CD4-positive, alpha-beta memory T cell (primary cell): ENCODE results near the gene PREX1. TPM values are rescaled to one million over a fixed set of nuclear protein-coding genes. Genes with fewer than 3 reads are reported as not detected.
A peak's percentile ranks its signal among the peaks of the same experiment; 100 is the strongest.

Source experiments
- CTCF ChIA-PET: fragments of 350-600 bp; sonication (Branson Sonifier 250); formaldehyde crosslinking; loops from one replicate; lab custom pipeline; 2021; ENCODE audit warnings: inconsistent platforms; ENCODE audit not compliant: partially characterized antibody; lab: Charles Lee
- POLR2A ChIA-PET: fragments of 350-600 bp; sonication (Branson Sonifier 250); formaldehyde crosslinking; loops from one replicate; lab custom pipeline; 2021; ENCODE audit not compliant: partially characterized antibody; lab: Charles Lee
- DNase-seq, 5 donors: peaks; one replicate each; pipeline versions ENCODE4 v3.0.0 to v3.0.0-alpha.2; 2020 to 2022; ENCODE audit warnings: mixed read lengths in 1 of 5
- H3K27ac ChIP-seq: one replicate; pipeline ENCODE4 v1.7.0; 2013; ENCODE audit warnings: low read depth, low read length
- H3K27me3 ChIP-seq: 2 replicates; pipeline ENCODE4 v1.7.0; 2013; ENCODE audit warnings: mild to moderate bottlenecking, low read length, moderate library complexity; ENCODE audit not compliant: insufficient read depth
- H3K36me3 ChIP-seq: 2 replicates; pipeline ENCODE4 v1.7.0; 2013; ENCODE audit warnings: mild to moderate bottlenecking, low read length, moderate library complexity; ENCODE audit not compliant: insufficient read depth
- H3K4me1 ChIP-seq: 2 replicates; pipeline ENCODE4 v1.7.0; 2013; ENCODE audit warnings: mild to moderate bottlenecking, low read length, moderate library complexity; ENCODE audit not compliant: insufficient read depth
- H3K4me3 ChIP-seq, 2 donors: one replicate each; pipeline ENCODE4 v1.7.0; 2013; ENCODE audit warnings: low read length in 2 of 2, mild to moderate bottlenecking in 1 of 2
- H3K9me3 ChIP-seq, 2 donors: one replicate each; pipeline ENCODE4 v1.7.0; 2013; ENCODE audit warnings: low read length in 2 of 2, control low read depth in 1 of 2; ENCODE audit not compliant: control insufficient read depth in 1 of 2
- H3K27ac Mint-ChIP-seq, 7 donors: one replicate each; pipeline ENCODE4 v1.8.0; 2020 to 2021; ENCODE audit warnings: mixed read lengths in 7 of 7, mild to moderate bottlenecking in 6 of 7, inconsistent platforms in 3 of 7, moderate library complexity in 3 of 7
- H3K27me3 Mint-ChIP-seq, 2 donors: one replicate each; pipeline ENCODE4 v1.8.0; 2020 to 2021; ENCODE audit warnings: mixed read lengths in 2 of 2
- H3K36me3 Mint-ChIP-seq, 2 donors: one replicate each; pipeline ENCODE4 v1.8.0; 2020 to 2021; ENCODE audit warnings: mixed read lengths in 2 of 2, inconsistent platforms in 1 of 2, mild to moderate bottlenecking in 1 of 2
- H3K4me1 Mint-ChIP-seq, 4 donors: one replicate each; pipeline ENCODE4 v1.8.0; 2020 to 2021; ENCODE audit warnings: mixed read lengths in 4 of 4, mild to moderate bottlenecking in 1 of 4
- H3K4me3 Mint-ChIP-seq, 8 donors: one replicate each; pipeline ENCODE4 v1.8.0; 2020 to 2021; ENCODE audit warnings: mixed read lengths in 8 of 8, mild to moderate bottlenecking in 7 of 8, moderate library complexity in 6 of 8, inconsistent platforms in 3 of 8
- H3K9me3 Mint-ChIP-seq, 8 donors: one replicate each; pipeline ENCODE4 v1.8.0; 2020 to 2021; ENCODE audit warnings: mixed read lengths in 8 of 8, mild to moderate bottlenecking in 5 of 8, inconsistent platforms in 3 of 8, moderate library complexity in 1 of 8
- intact Hi-C: fragments of 100-400 bp; cut with micrococcal nuclease; formaldehyde crosslinking; loops from one replicate; pipeline ENCODE4 v1.15.1; 2023
- polyA plus RNA-seq, 2 donors: library from polyadenylated mRNA; unstranded; fragments of 300-500 nt; fragmentation: Illumina TruSeq; gene quantifications; one replicate each; pipeline ENCODE4 v1.2.3, GENCODE V29; 2021
- total RNA-seq, 2 experiments: library from RNA; stranded (reverse); gene quantifications; one replicate each; pipeline ENCODE4 v1.2.3, GENCODE V29; 2021

The PREX1 gene
- total and polyA plus RNA-seq, 4 experiments from 2014 or later = 10.6 to 165 (median 122) TPM

DNA sequence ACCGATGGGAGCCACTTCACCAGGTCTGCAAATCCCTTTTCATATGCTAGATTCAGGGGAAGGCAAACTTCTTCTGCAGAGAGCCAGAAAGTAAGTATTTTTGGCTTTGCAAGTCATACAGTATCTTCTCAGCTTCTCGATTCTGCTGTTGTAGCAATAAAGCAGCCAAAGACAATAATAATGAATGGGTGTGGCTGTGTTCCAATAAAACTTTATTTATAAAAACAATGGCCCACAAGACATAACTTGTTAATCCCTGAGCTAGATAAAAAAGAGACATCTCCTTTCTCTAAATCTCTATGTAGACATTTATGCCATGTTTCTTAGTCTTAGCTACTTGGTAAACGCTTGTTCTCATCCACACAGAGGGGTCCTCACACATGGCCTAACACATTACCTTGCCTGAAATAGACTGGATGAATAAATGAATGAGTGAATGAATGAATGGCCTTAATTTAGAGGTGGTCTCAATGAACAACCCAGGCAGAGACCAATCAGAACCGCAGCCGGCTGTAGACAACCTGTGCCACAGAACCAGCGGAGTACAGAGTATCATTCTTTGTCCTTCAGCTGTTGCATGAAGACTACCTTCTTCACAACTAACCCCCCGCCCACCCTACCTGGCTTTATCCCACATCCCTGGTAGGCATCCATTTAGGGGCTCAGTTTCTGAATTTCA is 13.5 kb upstream of the PREX1 start:
- ChIA-PET POLR2A (interaction anchor here (0.9 to 1.6 kb wide), 4 partner anchors 8 to 20 kb away, joined by 3 to 7 read pairs (median 4); partner anchors contain the start of gene PREX1), CTCF (interaction anchor here (1.0 to 1.3 kb wide), 5 partner anchors 10 to 63 kb away, joined by 3 to 5 read pairs (median 3); no protein-coding TSS in a partner anchor)
- H3K27ac ChIP-seq = no peak overlapping the region
- no peak overlapping the region for H3K4me3 Mint-ChIP-seq
- DNase-seq = no peak
- no peaks in the 10 kb centered on the region for H3K36me3 Mint-ChIP-seq
- no peaks in the 10 kb centered on the region for H3K36me3 ChIP-seq
- H3K9me3 Mint-ChIP-seq = no peaks in the 10 kb centered on the region
- no peaks in the 10 kb centered on the region for H3K27me3 ChIP-seq
- peak overlapping the region in 1 of 7 donors; percentile 23 for H3K27ac Mint-ChIP-seq
- H3K27me3 Mint-ChIP-seq = no peaks in the 10 kb centered on the region
- no peaks in the 10 kb centered on the region for H3K9me3 ChIP-seq
- intact Hi-C loops = no loop called here
- no peaks in the 10 kb centered on the region for H3K4me1 ChIP-seq
- peaks cover 6 to 15% (median 9%) of the 10 kb centered on the region in 4 donors for H3K4me1 Mint-ChIP-seq
- no peak overlapping the region for H3K4me3 ChIP-seq

DNA sequence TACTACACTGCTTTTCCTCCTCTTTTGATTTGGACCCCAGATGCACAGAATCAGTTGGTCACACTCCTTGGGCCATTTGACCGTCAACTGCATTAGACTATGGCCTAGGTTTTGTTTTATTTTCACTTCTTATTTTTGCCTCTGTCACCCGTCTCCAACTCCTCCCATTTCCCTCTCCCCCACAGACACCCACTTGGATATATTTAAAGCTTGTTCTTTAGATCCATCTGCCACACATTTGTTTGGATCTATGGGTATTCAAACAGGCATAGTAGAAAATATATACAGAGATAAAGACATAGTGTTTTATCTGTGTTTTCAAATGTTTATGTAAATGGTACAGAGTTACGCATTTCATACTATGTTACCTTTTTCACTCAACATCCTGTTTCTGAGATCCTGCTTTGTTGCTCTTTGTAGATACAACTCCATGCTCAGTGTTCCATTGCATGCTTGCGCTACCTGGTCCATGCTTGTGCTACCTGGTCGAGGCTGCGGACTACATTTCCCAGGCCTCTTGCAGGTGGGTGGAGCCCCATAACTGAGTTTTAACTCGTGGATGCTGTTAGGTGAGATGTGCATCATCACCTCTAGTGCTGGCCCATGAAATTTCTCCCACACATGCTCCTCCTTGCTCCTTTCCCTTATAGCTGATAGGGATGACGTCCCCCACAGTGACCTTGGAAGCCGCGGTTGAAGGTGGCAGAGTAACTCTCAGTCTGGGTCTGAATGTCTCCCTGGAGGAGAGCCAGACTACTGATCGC is 11.5 kb upstream of the PREX1 start:
- no peak overlapping the region for H3K4me3 ChIP-seq
- Mint-ChIP-seq H3K27ac (peak overlapping the region in 2 of 7 donors; percentile 16 to 37), H3K27me3 (no peaks in the 10 kb centered on the region), H3K9me3 (no peaks in the 10 kb centered on the region), H3K4me3 (no peak overlapping the region), H3K36me3 (no peaks in the 10 kb centered on the region), H3K4me1 (peaks cover 0 to 7% (median 4%) of the 10 kb centered on the region in 4 donors)
- CTCF ChIA-PET = no interaction called here
- H3K36me3 ChIP-seq = no peaks in the 10 kb centered on the region
- H3K27me3 ChIP-seq = no peaks in the 10 kb centered on the region
- DNase-seq = no peak
- no peak overlapping the region for H3K27ac ChIP-seq
- intact Hi-C loops = no loop called here
- no peaks in the 10 kb centered on the region for H3K4me1 ChIP-seq
- H3K9me3 ChIP-seq = no peaks in the 10 kb centered on the region
- POLR2A ChIA-PET = no interaction called here

DNA sequence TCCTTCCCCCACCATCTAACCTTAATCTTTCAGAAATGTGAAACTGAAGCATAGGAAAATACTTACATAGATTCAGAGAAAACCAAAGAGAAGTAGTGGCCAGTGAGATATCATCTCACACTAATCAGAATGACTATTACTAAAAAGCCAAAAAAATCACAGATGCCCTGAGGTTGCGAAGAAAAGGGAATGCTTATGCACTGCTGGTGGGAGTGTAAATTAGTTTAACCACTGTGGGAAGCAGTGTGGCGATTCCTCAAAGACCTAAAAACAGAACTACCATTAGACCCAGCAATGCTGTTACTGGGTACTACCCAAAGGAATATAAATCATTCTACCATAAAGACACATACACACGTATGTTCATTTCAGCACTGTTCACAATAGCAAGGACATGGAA is 9.2 kb upstream of the PREX1 start:
- H3K4me3 Mint-ChIP-seq = no peak overlapping the region
- no peaks in the 10 kb centered on the region for H3K9me3 ChIP-seq
- H3K27ac Mint-ChIP-seq = peak overlapping the region in 1 of 7 donors; percentile 9
- intact Hi-C loops = no loop called here
- H3K27me3 ChIP-seq = no peaks in the 10 kb centered on the region
- H3K4me1 Mint-ChIP-seq = peaks cover 1 to 7% (median 4%) of the 10 kb centered on the region in 4 donors
- H3K36me3 Mint-ChIP-seq = no peaks in the 10 kb centered on the region
- no peaks in the 10 kb centered on the region for H3K9me3 Mint-ChIP-seq
- POLR2A ChIA-PET = no interaction called here
- H3K4me3 ChIP-seq = no peak overlapping the region
- no peaks in the 10 kb centered on the region for H3K36me3 ChIP-seq
- H3K27ac ChIP-seq = no peak overlapping the region
- DNase-seq = no peak
- CTCF ChIA-PET = no interaction called here
- H3K4me1 ChIP-seq = peaks cover under 1% of the 10 kb centered on the region
- H3K27me3 Mint-ChIP-seq = no peaks in the 10 kb centered on the region

DNA sequence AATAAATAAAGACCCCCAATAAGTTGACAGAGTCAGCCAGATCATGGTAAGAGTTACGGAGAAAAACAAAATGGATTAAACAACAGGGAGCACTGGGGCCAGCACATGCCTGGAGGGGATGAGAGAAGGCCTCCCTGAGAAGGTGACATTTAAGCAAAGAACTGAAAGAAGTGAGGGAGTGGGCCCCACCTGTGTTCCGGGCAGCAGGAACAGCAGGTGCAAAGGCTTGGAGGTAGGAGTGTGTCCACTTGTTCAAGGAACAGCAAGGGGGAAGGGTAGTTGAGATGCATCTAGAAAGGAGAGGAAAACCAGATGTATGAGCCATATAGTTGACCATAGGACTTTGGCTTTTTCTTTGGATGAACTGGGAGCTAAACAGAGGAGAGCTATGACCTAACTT is 7.6 kb upstream of the PREX1 start:
- H3K4me1 Mint-ChIP-seq = peaks cover 5 to 8% (median 6%) of the 10 kb centered on the region in 4 donors
- Histone ChIP-seq H3K4me3 (no peak overlapping the region), H3K4me1 (peaks cover 4% of the 10 kb centered on the region), H3K27me3 (no peaks in the 10 kb centered on the region), H3K36me3 (no peaks in the 10 kb centered on the region), H3K9me3 (no peaks in the 10 kb centered on the region), H3K27ac (no peak overlapping the region)
- peak overlapping the region in 1 of 8 donors; percentile 13 for H3K4me3 Mint-ChIP-seq
- POLR2A ChIA-PET = no interaction called here
- DNase-seq = no peak
- no peaks in the 10 kb centered on the region for H3K36me3 Mint-ChIP-seq
- H3K27ac Mint-ChIP-seq = no peak overlapping the region
- intact Hi-C loops = no loop called here
- no peaks in the 10 kb centered on the region for H3K9me3 Mint-ChIP-seq
- CTCF ChIA-PET = interaction anchor here (0.6 kb wide), 1 partner anchor 354 kb away, joined by 4 read pairs; no protein-coding TSS in a partner anchor
- H3K27me3 Mint-ChIP-seq = no peaks in the 10 kb centered on the region

DNA sequence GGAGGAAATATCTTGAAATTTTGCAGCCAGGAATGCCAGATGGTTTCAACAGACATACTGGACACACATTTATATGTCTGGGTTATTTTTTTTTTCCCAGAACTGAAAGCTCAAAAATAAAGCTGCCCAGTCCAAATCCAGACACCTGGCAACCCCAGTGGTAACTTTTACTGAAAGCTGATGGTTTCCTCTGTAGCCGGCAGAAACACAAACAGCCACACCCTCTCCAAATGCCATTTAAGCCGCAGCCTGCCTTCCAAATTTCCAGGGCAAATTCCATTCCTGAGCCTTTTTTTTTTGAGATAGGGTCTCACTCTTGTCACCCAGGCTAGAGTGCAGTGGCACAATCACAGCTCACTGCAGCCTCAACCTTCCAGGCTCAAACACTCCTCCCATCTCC is 6.5 kb upstream of the PREX1 start:
- no peaks in the 10 kb centered on the region for H3K27me3 Mint-ChIP-seq
- ChIA-PET POLR2A (no interaction called here), CTCF (no interaction called here)
- H3K27me3 ChIP-seq = no peaks in the 10 kb centered on the region
- H3K4me1 ChIP-seq = peaks cover 4% of the 10 kb centered on the region
- H3K4me3 ChIP-seq = no peak overlapping the region
- H3K36me3 ChIP-seq = no peaks in the 10 kb centered on the region
- no peak overlapping the region for H3K4me3 Mint-ChIP-seq
- H3K36me3 Mint-ChIP-seq = no peaks in the 10 kb centered on the region
- DNase-seq = no peak
- H3K27ac ChIP-seq = no peak overlapping the region
- H3K9me3 ChIP-seq = no peaks in the 10 kb centered on the region
- H3K4me1 Mint-ChIP-seq = peaks cover 3 to 8% (median 6%) of the 10 kb centered on the region in 4 donors
- no peaks in the 10 kb centered on the region for H3K9me3 Mint-ChIP-seq
- peak overlapping the region in 1 of 7 donors; percentile 43 for H3K27ac Mint-ChIP-seq
- intact Hi-C loops = no loop called here

DNA sequence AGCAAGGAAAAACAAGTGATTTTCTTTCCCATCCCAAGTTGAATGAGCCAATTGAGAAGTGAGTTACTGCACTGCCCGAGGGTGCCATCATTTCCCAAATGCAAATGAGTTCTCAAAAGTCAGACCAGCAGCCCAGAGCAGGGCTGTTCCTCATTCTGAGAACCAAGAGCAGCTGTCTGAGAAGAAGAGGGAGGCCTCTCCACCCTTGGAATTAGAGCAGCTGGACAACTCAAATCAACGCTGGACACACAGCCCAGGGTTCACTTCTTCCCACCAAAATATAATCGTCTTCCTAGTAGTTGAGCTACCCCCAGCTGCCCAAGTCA is 4.6 kb upstream of the PREX1 start:
- Mint-ChIP-seq H3K36me3 (peaks cover 0 to 5% of the 10 kb centered on the region in 2 donors), H3K27ac (peak overlapping the region in 3 of 7 donors; percentile 13 to 59 (median 44)), H3K4me1 (peaks cover 6 to 13% (median 9%) of the 10 kb centered on the region in 4 donors), H3K27me3 (no peaks in the 10 kb centered on the region), H3K4me3 (no peak overlapping the region), H3K9me3 (no peaks in the 10 kb centered on the region)
- Histone ChIP-seq H3K27me3 (no peaks in the 10 kb centered on the region), H3K4me3 (no peak overlapping the region), H3K27ac (no peak overlapping the region), H3K36me3 (no peaks in the 10 kb centered on the region), H3K4me1 (peaks cover 4% of the 10 kb centered on the region), H3K9me3 (no peaks in the 10 kb centered on the region)
- ChIA-PET CTCF (interaction anchor here (0.8 to 1.1 kb wide), 2 partner anchors 94 to 175 kb away, joined by 3 read pairs; no protein-coding TSS in a partner anchor), POLR2A (interaction anchor here (0.8 kb wide), 1 partner anchor 73 kb away, joined by 3 read pairs; no protein-coding TSS in a partner anchor)
- no peak for DNase-seq
- intact Hi-C loops = no loop called here
